Non-pigmented ciliary epithelial cell (primary cell): ENCODE results near the gene PSMB2.

Experiments
- DNase-seq: peaks from one replicate; pipeline ENCODE4 v3.0.0-alpha.2; 2010; ENCODE audit warnings: low read depth

Gene PSMB2

GRCh38 chr1:35642471-35642955 lies 1.2 kb upstream of the PSMB2 start:
- DNase-seq: no peak

- no peak for DNase-seq
Measured at GRCh38 chr1:35640380-35641232, 720 bp downstream of the PSMB2 start.

GRCh38 chr1:35637401-35637809 lies 3.9 kb downstream of the PSMB2 start:
- peak; percentile 32 for DNase-seq

GRCh38 chr1:35633547-35633946 lies 7.8 kb downstream of the PSMB2 start:
- peak; percentile 20 for DNase-seq

GRCh38 chr1:35631396-35631795 lies 9.9 kb downstream of the PSMB2 start:
- no peak for DNase-seq

GRCh38 chr1:35629051-35629450 lies 12.3 kb downstream of the PSMB2 start:
- DNase-seq: no peak

- DNase-seq: no peak
Measured at GRCh38 chr1:35623832-35624231, 17.5 kb downstream of the PSMB2 start.

- DNase-seq: no peak
Measured at GRCh38 chr1:35622510-35623178, 18.7 kb downstream of the PSMB2 start.

- DNase-seq: no peak
Measured at GRCh38 chr1:35619237-35620121, 21.8 kb downstream of the PSMB2 start.

- DNase-seq: no peak
Measured at GRCh38 chr1:35615440-35615839, 25.9 kb downstream of the PSMB2 start.

- DNase-seq: no peak
Measured at GRCh38 chr1:35611655-35612054, 29.7 kb downstream of the PSMB2 start.

GRCh38 chr1:35605867-35606182 lies 35.5 kb downstream of the PSMB2 start:
- peak; percentile 38 for DNase-seq

- DNase-seq: no peak
Measured at GRCh38 chr1:35605071-35605866, 36.1 kb downstream of the PSMB2 start.

GRCh38 chr1:35603941-35604340 lies 37.4 kb downstream of the PSMB2 start:
- no peak for DNase-seq

GRCh38 chr1:35603468-35603867 lies 37.9 kb downstream of the PSMB2 start:
- DNase-seq: no peak

- no peak for DNase-seq
Measured at GRCh38 chr1:35600593-35600992, 40.7 kb downstream of the PSMB2 start.

- no peak for DNase-seq
Measured at GRCh38 chr1:35599411-35599810, 41.9 kb downstream of the PSMB2 start.

- no peak for DNase-seq
Measured at GRCh38 chr1:35598895-35599294, 42.4 kb downstream of the PSMB2 start.

- DNase-seq: no peak
Measured at GRCh38 chr1:35597870-35598269, 43.5 kb downstream of the PSMB2 start.

- no peak for DNase-seq
Measured at GRCh38 chr1:35595684-35596083, 45.6 kb downstream of the PSMB2 start.

- DNase-seq: no peak
Measured at GRCh38 chr1:35594005-35594760, 47.1 kb downstream of the PSMB2 start.
